H1 (cell line): Measurements from ENCODE around the gene AGAP1. TPM values are rescaled to one million over a fixed set of nuclear protein-coding genes. Genes with fewer than 3 reads are reported as not detected.

ENCODE experiments used
- CTCF ChIA-PET: fragments of 300-600 bp; sonication (Branson Sonifier 250); formaldehyde crosslinking; loops from one replicate; lab custom pipeline; 2021; ENCODE audit not compliant: partially characterized antibody; lab: Charles Lee
- POLR2A ChIA-PET: fragments of 300-600 bp; sonication (Branson Sonifier 250); formaldehyde crosslinking; loops from one replicate; lab custom pipeline; 2021; ENCODE audit warnings: inconsistent platforms; ENCODE audit not compliant: partially characterized antibody; lab: Charles Lee
- DNase-seq, 2 experiments: peaks; one replicate each; pipeline versions ENCODE4 v3.0.0 to v3.0.0-alpha.2; 2010 to 2022; ENCODE audit warnings: low spot score in 2 of 2, low read depth in 1 of 2, mixed read lengths in 1 of 2
- FAIRE-seq: peaks from 2 replicates; lab custom pipeline; 2011; peaks lifted over from hg19 to GRCh38; lab: Jason Lieb, UNC
- H2AFZ ChIP-seq: 2 replicates; pipeline ENCODE4 v1.8.1; 2012; ENCODE audit warnings: low read length, inconsistent platforms
- H2AK5ac ChIP-seq: 2 replicates; pipeline ENCODE4 v1.6.1; 2013; ENCODE audit warnings: low read depth, low read length
- H2BK120ac ChIP-seq: replicated peaks from 2 replicates; pipeline ENCODE3; 2013; ENCODE audit warnings: low read depth, low read length, inconsistent platforms
- H2BK12ac ChIP-seq: 2 replicates; pipeline ENCODE4 v1.6.1; 2013; ENCODE audit warnings: low read depth, low read length
- H2BK15ac ChIP-seq: 2 replicates; pipeline ENCODE4 v1.6.1; 2013; ENCODE audit warnings: low read length
- H2BK20ac ChIP-seq: 2 replicates; pipeline ENCODE4 v1.6.1; 2013; ENCODE audit warnings: low read length
- H2BK5ac ChIP-seq: 2 replicates; pipeline ENCODE4 v1.6.1; 2013; ENCODE audit warnings: low read depth, low read length
- H3K14ac ChIP-seq: 2 replicates; pipeline ENCODE4 v1.6.1; 2013; ENCODE audit warnings: inconsistent platforms; ENCODE audit not compliant: insufficient read length
- H3K18ac ChIP-seq: 2 replicates; pipeline ENCODE4 v1.6.1; 2013; ENCODE audit warnings: low read length; ENCODE audit errors: extremely low read depth
- H3K23ac ChIP-seq: 2 replicates; pipeline ENCODE4 v1.6.1; 2013; ENCODE audit warnings: inconsistent platforms; ENCODE audit not compliant: insufficient read length
- H3K23me2 ChIP-seq: 2 replicates; pipeline ENCODE4 v1.6.1; 2013; ENCODE audit warnings: low read depth, low read length
- H3K27ac ChIP-seq: 2 replicates; pipeline ENCODE4 v1.6.1; 2011; ENCODE audit warnings: low read depth, low read length, inconsistent platforms
- H3K27me3 ChIP-seq, 4 experiments: replicated peaks in 1 of 4; 1 replicate in 1 of 4; 2 replicates in 3 of 4; pipeline versions ENCODE4 v1.6.1 to v1.8.1; 2011 to 2013; ENCODE audit warnings: low read length in 3 of 4, mild to moderate bottlenecking in 3 of 4, inconsistent platforms in 2 of 4, mixed read lengths in 2 of 4, moderate library complexity in 1 of 4; ENCODE audit not compliant: control insufficient read depth in 3 of 4, insufficient read depth in 3 of 4; ENCODE audit errors: extremely low read depth in 1 of 4
- H3K36me3 ChIP-seq, 4 experiments: 2 replicates each; pipeline versions ENCODE4 v1.6.1 to v1.8.1; 2011 to 2013; ENCODE audit warnings: mild to moderate bottlenecking in 4 of 4, low read length in 3 of 4, moderate library complexity in 2 of 4, control low read depth in 1 of 4, inconsistent platforms in 1 of 4; ENCODE audit not compliant: insufficient read depth in 4 of 4, control insufficient read depth in 2 of 4
- H3K4ac ChIP-seq: replicated peaks from 2 replicates; pipeline ENCODE3; 2013; ENCODE audit warnings: low read length, low read depth, mixed read lengths, inconsistent platforms; ENCODE audit not compliant: insufficient read length
- H3K4me1 ChIP-seq, 4 experiments: replicated peaks in 1 of 4; 1 replicate in 1 of 4; 2 replicates in 3 of 4; pipeline versions ENCODE4 v1.6.1 to v1.8.1; 2011 to 2013; ENCODE audit warnings: low read length in 3 of 4, inconsistent platforms in 2 of 4, mixed read lengths in 1 of 4; ENCODE audit not compliant: insufficient read depth in 4 of 4, control insufficient read depth in 3 of 4
- H3K4me2 ChIP-seq, 2 experiments: 2 replicates each; pipeline versions ENCODE4 v1.6.1 to v1.8.1; 2011 to 2013; ENCODE audit warnings: low read depth in 2 of 2, low read length in 2 of 2, control low read depth in 1 of 2, inconsistent platforms in 1 of 2, mild to moderate bottlenecking in 1 of 2; ENCODE audit not compliant: insufficient read depth in 1 of 2
- H3K4me3 ChIP-seq, 4 experiments: fragments of 200-600, 300-600 bp in 1 of 4; sonication (generic), shearing (Covaris generic), sonication (Bioruptor Twin) in 1 of 4; 2 replicates each; pipeline versions ENCODE4 v1.5.1 to v1.8.1; 2011 to 2016; ENCODE audit warnings: low read length in 4 of 4, low read depth in 3 of 4, control low read depth in 2 of 4, inconsistent platforms in 2 of 4, mild to moderate bottlenecking in 2 of 4, mixed read lengths in 1 of 4, moderate library complexity in 1 of 4; ENCODE audit not compliant: insufficient read depth in 2 of 4; ENCODE audit errors: extremely low read depth in 1 of 4
- H3K56ac ChIP-seq: replicated peaks from 2 replicates; pipeline ENCODE3; 2013; ENCODE audit warnings: low read depth, mild to moderate bottlenecking, mixed read lengths, low read length, inconsistent platforms; ENCODE audit not compliant: insufficient read length
- H3K79me1 ChIP-seq: 2 replicates; pipeline ENCODE4 v1.6.1; 2013; ENCODE audit warnings: low read depth, low read length, control low read depth
- H3K79me2 ChIP-seq, 2 experiments: 2 replicates each; pipeline versions ENCODE4 v1.6.1 to v1.8.1; 2012 to 2013; ENCODE audit warnings: low read length in 2 of 2, mild to moderate bottlenecking in 2 of 2, inconsistent platforms in 1 of 2; ENCODE audit not compliant: insufficient read depth in 2 of 2, control insufficient read depth in 1 of 2
- H3K9ac ChIP-seq, 4 experiments: replicated peaks in 1 of 4; 1 replicate in 1 of 4; 2 replicates in 3 of 4; pipeline versions ENCODE4 v1.6.1 to v1.8.1; 2011 to 2013; ENCODE audit warnings: low read depth in 3 of 4, low read length in 3 of 4, control low read depth in 2 of 4, mild to moderate bottlenecking in 2 of 4, moderate library complexity in 2 of 4, inconsistent platforms in 1 of 4; ENCODE audit errors: extremely low read depth in 1 of 4
- H3K9me3 ChIP-seq, 2 experiments: 2 replicates each; pipeline versions ENCODE4 v1.6.1 to v1.8.1; 2012 to 2013; ENCODE audit warnings: mild to moderate bottlenecking in 2 of 2, moderate library complexity in 2 of 2, control low read depth in 1 of 2, inconsistent platforms in 1 of 2, low read depth in 1 of 2, low read length in 1 of 2, mixed read lengths in 1 of 2; ENCODE audit not compliant: insufficient read depth in 2 of 2
- H4K20me1 ChIP-seq, 2 experiments: replicated peaks in 1 of 2; 2 replicates each; pipeline versions ENCODE3 to v1.8.1; 2011 to 2013; ENCODE audit warnings: inconsistent platforms in 2 of 2, low read length in 2 of 2, mild to moderate bottlenecking in 1 of 2; ENCODE audit not compliant: insufficient read depth in 2 of 2, control insufficient read depth in 1 of 2
- H4K5ac ChIP-seq: 2 replicates; pipeline ENCODE4 v1.6.1; 2013; ENCODE audit warnings: low read length, low read depth, mixed read lengths, inconsistent platforms; ENCODE audit not compliant: insufficient read length
- H4K8ac ChIP-seq: 2 replicates; pipeline ENCODE4 v1.8.0; 2013; ENCODE audit warnings: mild to moderate bottlenecking, moderate library complexity, low read length, inconsistent platforms; ENCODE audit not compliant: insufficient read depth; ENCODE audit errors: extremely low read depth
- H4K91ac ChIP-seq: replicated peaks from 2 replicates; pipeline ENCODE3; 2013; ENCODE audit warnings: low read length, mixed read lengths, inconsistent platforms; ENCODE audit not compliant: insufficient read length
- EGR1 ChIP-seq: IDR thresholded peaks from 2 replicates; pipeline ENCODE4 v1.6.1; 2011; ENCODE audit warnings: low read depth, low read length, borderline replicate concordance
- KDM1A ChIP-seq: fragments of 200-600, 300-600 bp; sonication (generic); IDR thresholded peaks from 2 replicates; pipeline ENCODE4 v1.7.1; 2016; ENCODE audit warnings: mild to moderate bottlenecking, low read length, borderline replicate concordance
- MAFK ChIP-seq: IDR thresholded peaks from 2 replicates; pipeline ENCODE4 v1.6.1; 2012; ENCODE audit warnings: low read depth, mild to moderate bottlenecking, improper control_type of control experiment, low read length
- NRF1 ChIP-seq: IDR thresholded peaks from 2 replicates; pipeline ENCODE4 v1.6.1; 2011; ENCODE audit warnings: mild to moderate bottlenecking, low read depth, low read length, improper control_type of control experiment
- RBBP5 ChIP-seq: IDR thresholded peaks from 2 replicates; pipeline ENCODE4 v1.7.1; 2012; ENCODE audit warnings: low read depth, mild to moderate bottlenecking, inconsistent platforms, low read length, moderate library complexity, borderline replicate concordance
- RNF2 ChIP-seq: fragments of 200-900, 300-1000 bp; sonication (generic); IDR thresholded peaks from 2 replicates; pipeline ENCODE4 v1.7.1; 2016; ENCODE audit warnings: borderline replicate concordance, low read depth, mild to moderate bottlenecking, antibody characterized with exemption, low read length; ENCODE audit not compliant: poor library complexity, severe bottlenecking; ENCODE audit errors: missing control alignments
- WGBS, 2 experiments: shearing (Covaris generic) in 1 of 2; methylation state at CpG; one replicate each; pipeline versions ENCODE4 v1.1.6 to v1.1.7; 2013 to 2015; ENCODE audit warnings: low lambda C conversion rate in 2 of 2, mixed read lengths in 2 of 2, inconsistent platforms in 1 of 2, low coverage in 1 of 2, missing lambda C conversion rate in 1 of 2; ENCODE audit not compliant: insufficient replicate concordance in 2 of 2, insufficient coverage in 1 of 2, insufficient read length in 1 of 2; ENCODE audit errors: extremely low coverage in 1 of 2, missing lambda C conversion rate in 1 of 2; 5-methylcytosine and 5-hydroxymethylcytosine counted together
- polyA plus RNA-seq, 7 experiments: library from polyadenylated mRNA; depleted of rRNA in 3 of 7; stranded (reverse) in 5 of 7; unstranded in 2 of 7; fragments of >200 nt in 5 of 7; fragments of 200-250 nt in 2 of 7; gene quantifications; 1 replicate in 5 of 7; 2 replicates in 1 of 7; 4 replicates in 1 of 7; pipeline versions ENCODE4 v1.2.1 to v1.2.3, GENCODE V29; 2011 to 2013; ENCODE audit warnings: missing spikeins in 2 of 7, mixed read lengths in 2 of 7
- total RNA-seq: library from RNA; stranded (reverse); fragmentation: NEBNext Ultra II Directional; extraction: Animal tissue kit (Norgen Biotek cat#: 25700); gene quantifications from 2 replicates; pipeline ENCODE4 v1.2.1, GENCODE V29; 2021

The AGAP1 gene
- total and polyA plus RNA-seq, 2 of the 8 experiments (the other 6 are each of a cell fraction or from before 2014, with no cell fraction given), result 18.1 to 39.4 TPM

GRCh38 chr2:235799281-235799680, 305.4 kb downstream of the AGAP1 start:
- no peak overlapping the region for H2AFZ ChIP-seq
- FAIRE-seq (no peak), DNase-seq (no peak)
- no peak overlapping the region for H4K91ac ChIP-seq
- TF ChIP-seq EGR1 (no peak), MAFK (no peak), RNF2 (no peak), RBBP5 (no peak), KDM1A (no peak), NRF1 (no peak)
- H3K14ac ChIP-seq, result no peak overlapping the region
- no peak overlapping the region for H2BK15ac ChIP-seq
- peaks cover 2 to 26% (median 20%) of the 10 kb centered on the region in 4 experiments for H3K36me3 ChIP-seq
- no peak overlapping the region for H4K8ac ChIP-seq
- no peak overlapping the region for H3K4me3 ChIP-seq
- peaks cover 7% of the 10 kb centered on the region; the same call in 1 of the 2 replicates for H3K23me2 ChIP-seq
- H3K9ac ChIP-seq, result no peak overlapping the region
- H2BK12ac ChIP-seq, result no peak overlapping the region
- no peak overlapping the region for H3K4me2 ChIP-seq
- H3K27me3 ChIP-seq, result no peaks in the 10 kb centered on the region; a peak in 1 of 7 replicates
- H2AK5ac ChIP-seq, result no peak overlapping the region
- H3K79me1 ChIP-seq, result no peaks in the 10 kb centered on the region
- ChIA-PET POLR2A (no interaction called here), CTCF (interaction anchor here (1.5 kb wide), 1 partner anchor 10 kb away, joined by 3 read pairs; no protein-coding TSS in a partner anchor)
- H3K4ac ChIP-seq, result no peak overlapping the region
- H3K23ac ChIP-seq, result no peak overlapping the region
- H3K79me2 ChIP-seq, result no peaks in the 10 kb centered on the region
- H3K18ac ChIP-seq, result no peak overlapping the region
- H4K5ac ChIP-seq, result no peak overlapping the region
- no peak overlapping the region for H3K27ac ChIP-seq
- H3K9me3 ChIP-seq, result peaks cover 0 to 3% of the 10 kb centered on the region in 2 experiments; a peak in 1 of 4 replicates
- H2BK5ac ChIP-seq, result no peak overlapping the region
- peaks cover 0 to 3% (median 1%) of the 10 kb centered on the region in 4 experiments; a peak in 1 of 7 replicates for H3K4me1 ChIP-seq
- H3K56ac ChIP-seq, result no peak overlapping the region
- H2BK20ac ChIP-seq, result no peak overlapping the region
- no peak overlapping the region for H2BK120ac ChIP-seq
- H4K20me1 ChIP-seq, result peaks cover 0 to 9% of the 10 kb centered on the region in 2 experiments
- 94% methylated on average over 14 of the region's 17 CpGs; no CpG with 5 or more reads in 1 of the 2 experiments for WGBS, 2 experiments
